Vagina (tissue), 2 donors: ENCODE results near the gene USP10.

Experiments
- POLR2A ChIP-seq, 2 donors: fragments of 450-650 bp; IDR thresholded peaks; one replicate each; pipeline ENCODE4 v1.6.1; 2017; ENCODE audit warnings: antibody characterized with exemption in 2 of 2, mild to moderate bottlenecking in 2 of 2, moderate library complexity in 2 of 2
- TF ChIP-seq, protein P1 (sequence below), 3 experiments: fragments of 450-650 bp in 2 of 3; fragments of 200-600 bp in 1 of 3; sonication (generic) in 1 of 3; IDR thresholded peaks; one replicate each; pipeline ENCODE4 v1.5.1; 2017 to 2019; ENCODE audit warnings: antibody characterized with exemption in 3 of 3, mild to moderate bottlenecking in 2 of 3, moderate library complexity in 2 of 3

DNA sequence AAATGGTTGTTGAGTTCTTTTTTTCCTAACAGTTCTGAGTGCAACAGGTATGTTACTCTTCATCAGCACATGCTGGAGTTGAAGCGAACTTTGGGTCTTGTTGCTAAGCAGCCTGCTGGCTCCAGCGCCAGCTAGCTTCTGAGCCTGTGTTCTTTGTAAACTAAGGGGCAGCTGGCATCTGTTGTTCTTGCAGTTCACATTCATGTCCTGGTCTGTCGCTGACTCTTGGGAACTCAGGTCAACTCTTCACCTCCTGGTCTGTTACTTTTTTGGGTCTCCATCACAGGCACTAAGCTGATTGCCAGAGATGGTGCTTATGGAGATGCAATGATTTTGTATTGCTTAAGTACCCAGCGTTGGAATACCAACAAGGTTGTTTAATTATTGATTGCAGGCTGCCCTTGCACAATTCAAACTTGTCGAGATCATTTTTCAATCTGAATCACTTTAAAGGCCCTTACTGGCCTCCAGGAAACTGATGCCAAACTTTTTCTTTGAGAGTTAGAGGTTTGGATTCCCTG is 40.9 kb downstream of the USP10 start:
- TF ChIP-seq, protein P1, sequence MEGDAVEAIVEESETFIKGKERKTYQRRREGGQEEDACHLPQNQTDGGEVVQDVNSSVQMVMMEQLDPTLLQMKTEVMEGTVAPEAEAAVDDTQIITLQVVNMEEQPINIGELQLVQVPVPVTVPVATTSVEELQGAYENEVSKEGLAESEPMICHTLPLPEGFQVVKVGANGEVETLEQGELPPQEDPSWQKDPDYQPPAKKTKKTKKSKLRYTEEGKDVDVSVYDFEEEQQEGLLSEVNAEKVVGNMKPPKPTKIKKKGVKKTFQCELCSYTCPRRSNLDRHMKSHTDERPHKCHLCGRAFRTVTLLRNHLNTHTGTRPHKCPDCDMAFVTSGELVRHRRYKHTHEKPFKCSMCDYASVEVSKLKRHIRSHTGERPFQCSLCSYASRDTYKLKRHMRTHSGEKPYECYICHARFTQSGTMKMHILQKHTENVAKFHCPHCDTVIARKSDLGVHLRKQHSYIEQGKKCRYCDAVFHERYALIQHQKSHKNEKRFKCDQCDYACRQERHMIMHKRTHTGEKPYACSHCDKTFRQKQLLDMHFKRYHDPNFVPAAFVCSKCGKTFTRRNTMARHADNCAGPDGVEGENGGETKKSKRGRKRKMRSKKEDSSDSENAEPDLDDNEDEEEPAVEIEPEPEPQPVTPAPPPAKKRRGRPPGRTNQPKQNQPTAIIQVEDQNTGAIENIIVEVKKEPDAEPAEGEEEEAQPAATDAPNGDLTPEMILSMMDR (IDR thresholded peaks at IDR 0.05), result no peak
- TF ChIP-seq POLR2A (IDR thresholded peaks at IDR 0.05), result no peak
